ENCODE measurements around the gene MTCH2. TPM values are rescaled to one million over a fixed set of nuclear protein-coding genes. Genes with fewer than 3 reads are reported as not detected.
"Not testable (repeated sequence)": the region's sequence is repeated elsewhere in the genome, so short reads cannot be mapped to it uniquely, and the experiment has no call there.

MTCH2 gene
- total RNA-seq, 1 donor from 2014 or later: 40.5 TPM

GRCh38 chr11:47667135-47667534 is 24.8 kb upstream of the MTCH2 start:
- no peak for DNase-seq (ENCODE audit: extremely low spot score in 2 of 2)
- Histone ChIP-seq H3K27me3 (no peaks in the 10 kb centered on the region), H3K27ac (no peak overlapping the region), H3K4me3 (no peak overlapping the region), H3K4me1 (no peaks in the 10 kb centered on the region), H3K9me3 (no peaks in the 10 kb centered on the region), H3K36me3 (no peaks in the 10 kb centered on the region)
- intact Hi-C loops (cut with DNase I): no loop called here
- TF ChIP-seq CTCF (IDR thresholded peaks at IDR 0.05) (no peak), POLR2A (IDR thresholded peaks at IDR 0.05) (no peak), POLR2AphosphoS5 (IDR thresholded peaks at IDR 0.05; ENCODE audit: insufficient read depth in 1 of 2, low read depth in 1 of 2) (no peak)

GRCh38 chr11:47664936-47665335 is 22.6 kb upstream of the MTCH2 start:
- H3K9me3 ChIP-seq; H3K27ac ChIP-seq; H3K4me3 ChIP-seq; H3K27me3 ChIP-seq; H3K4me1 ChIP-seq; intact Hi-C loops (cut with DNase I); DNase-seq (ENCODE audit: extremely low spot score in 2 of 2); H3K36me3 ChIP-seq: not testable (repeated sequence)

GRCh38 chr11:47661245-47661644 is 18.9 kb upstream of the MTCH2 start:
- H3K4me3 ChIP-seq: no peak overlapping the region
- no peaks in the 10 kb centered on the region for H3K4me1 ChIP-seq
- no peak for DNase-seq (ENCODE audit: extremely low spot score in 2 of 2)
- H3K27ac ChIP-seq: no peak overlapping the region
- no peak for TF ChIP-seq POLR2A (IDR thresholded peaks at IDR 0.05)
- no peak for TF ChIP-seq POLR2AphosphoS5 (IDR thresholded peaks at IDR 0.05; ENCODE audit: insufficient read depth in 1 of 2, low read depth in 1 of 2)
- no peak for TF ChIP-seq CTCF (IDR thresholded peaks at IDR 0.05)
- H3K9me3 ChIP-seq: no peaks in the 10 kb centered on the region
- H3K27me3 ChIP-seq: no peaks in the 10 kb centered on the region
- H3K36me3 ChIP-seq: no peaks in the 10 kb centered on the region
- intact Hi-C loops (cut with DNase I): no loop called here

- H3K9me3 ChIP-seq: no peaks in the 10 kb centered on the region
- intact Hi-C loops (cut with DNase I): no loop called here
- TF ChIP-seq POLR2A (IDR thresholded peaks at IDR 0.05): no peak
- no peak overlapping the region for H3K27ac ChIP-seq
- no peaks in the 10 kb centered on the region for H3K27me3 ChIP-seq
- H3K36me3 ChIP-seq: no peaks in the 10 kb centered on the region
- H3K4me1 ChIP-seq: no peaks in the 10 kb centered on the region
- no peak for DNase-seq (ENCODE audit: extremely low spot score in 2 of 2)
- H3K4me3 ChIP-seq: no peak overlapping the region
Observed at GRCh38 chr11:47659276-47659675, 16.9 kb upstream of the MTCH2 start.

GRCh38 chr11:47656260-47656885 is 14.0 kb upstream of the MTCH2 start:
- H3K36me3 ChIP-seq: no peaks in the 10 kb centered on the region
- intact Hi-C loops (cut with DNase I): no loop called here
- DNase-seq (ENCODE audit: extremely low spot score in 2 of 2): no peak

More at GRCh38 chr11:47656260-47656885, 14.0 kb upstream of the MTCH2 start:
- no peaks in the 10 kb centered on the region for H3K9me3 ChIP-seq
- H3K27me3 ChIP-seq: no peaks in the 10 kb centered on the region
- no peak for TF ChIP-seq CTCF (IDR thresholded peaks at IDR 0.05)
- TF ChIP-seq POLR2AphosphoS5 (IDR thresholded peaks at IDR 0.05; ENCODE audit: insufficient read depth in 1 of 2, low read depth in 1 of 2): no peak
- TF ChIP-seq POLR2A (IDR thresholded peaks at IDR 0.05): no peak
- H3K4me1 ChIP-seq: no peaks in the 10 kb centered on the region
- H3K4me3 ChIP-seq: no peak overlapping the region
- no peak overlapping the region for H3K27ac ChIP-seq
